Neural crest cell (in vitro differentiated cells): ENCODE data around the gene SYNE2. TPM values are rescaled to one million over a fixed set of nuclear protein-coding genes. Genes with fewer than 3 reads are reported as not detected.
A peak's percentile ranks its signal among the peaks of the same experiment; 100 is the strongest.

ENCODE experiments used
- DNase-seq: peaks from one replicate; pipeline ENCODE4 v3.0.0; 2021; ENCODE audit warnings: low read depth, mixed read lengths, low spot score
- H3K27ac Mint-ChIP-seq: one replicate; pipeline ENCODE4 v1.8.0; 2021; ENCODE audit warnings: mild to moderate bottlenecking, mixed read lengths; ENCODE audit not compliant: unreplicated experiment
- H3K27me3 Mint-ChIP-seq: 2 replicates; pipeline ENCODE4 v1.8.0; 2021; ENCODE audit warnings: low read depth, mild to moderate bottlenecking, mixed read lengths
- H3K36me3 Mint-ChIP-seq: 2 replicates; pipeline ENCODE4 v1.8.0; 2021; ENCODE audit warnings: low read depth, mild to moderate bottlenecking, mixed read lengths
- H3K4me1 Mint-ChIP-seq: 2 replicates; pipeline ENCODE4 v1.8.0; 2021; ENCODE audit warnings: mixed read lengths
- H3K4me3 Mint-ChIP-seq: one replicate; pipeline ENCODE4 v1.8.0; 2021; ENCODE audit warnings: mild to moderate bottlenecking, mixed read lengths
- H3K9me3 Mint-ChIP-seq: 2 replicates; pipeline ENCODE4 v1.8.0; 2021; ENCODE audit warnings: mixed read lengths
- total RNA-seq: library from RNA; stranded (reverse); gene quantifications from 2 replicates; pipeline ENCODE4 v1.2.1, GENCODE V29; 2021
- TF ChIP-seq, protein P1 (sequence below): fragments of 200-600 bp; sonication (generic); conservative IDR thresholded peaks from 2 replicates; pipeline ENCODE4 v1.5.0; 2021; ENCODE audit warnings: antibody characterized with exemption, mild to moderate bottlenecking

Gene SYNE2
- total RNA-seq, 1 donor from 2014 or later = 84.8 TPM

DNA sequence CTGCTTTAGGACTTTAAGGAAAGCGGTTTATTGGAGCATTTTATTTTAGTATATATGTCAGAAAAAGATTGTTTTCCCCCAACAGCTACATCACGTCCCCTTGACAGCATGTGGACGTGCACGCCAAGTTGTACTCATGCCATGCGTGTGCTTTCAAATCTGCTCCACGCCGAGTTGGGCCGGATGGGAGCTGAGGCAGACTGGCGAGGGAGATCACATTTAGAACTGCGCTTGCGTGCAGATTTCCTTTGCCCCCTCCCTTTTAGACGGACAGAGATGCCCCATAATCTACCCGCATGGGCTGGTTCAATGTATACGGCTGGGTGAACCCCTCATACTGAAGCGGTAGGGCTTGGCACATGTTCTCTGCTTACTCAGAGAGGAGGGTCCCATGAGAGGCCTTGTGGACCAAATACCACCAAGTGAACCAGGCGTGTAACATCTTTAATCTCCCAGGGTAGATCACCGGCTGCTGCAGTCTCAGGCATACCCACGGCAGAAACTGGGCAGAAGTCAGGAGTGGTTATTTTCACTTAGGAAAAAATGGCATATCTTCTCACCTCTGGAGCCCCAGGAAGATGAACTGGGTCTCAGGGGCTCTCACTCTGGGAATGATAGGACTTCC, 349.2 kb downstream of the SYNE2 start:
- TF ChIP-seq, protein P1, sequence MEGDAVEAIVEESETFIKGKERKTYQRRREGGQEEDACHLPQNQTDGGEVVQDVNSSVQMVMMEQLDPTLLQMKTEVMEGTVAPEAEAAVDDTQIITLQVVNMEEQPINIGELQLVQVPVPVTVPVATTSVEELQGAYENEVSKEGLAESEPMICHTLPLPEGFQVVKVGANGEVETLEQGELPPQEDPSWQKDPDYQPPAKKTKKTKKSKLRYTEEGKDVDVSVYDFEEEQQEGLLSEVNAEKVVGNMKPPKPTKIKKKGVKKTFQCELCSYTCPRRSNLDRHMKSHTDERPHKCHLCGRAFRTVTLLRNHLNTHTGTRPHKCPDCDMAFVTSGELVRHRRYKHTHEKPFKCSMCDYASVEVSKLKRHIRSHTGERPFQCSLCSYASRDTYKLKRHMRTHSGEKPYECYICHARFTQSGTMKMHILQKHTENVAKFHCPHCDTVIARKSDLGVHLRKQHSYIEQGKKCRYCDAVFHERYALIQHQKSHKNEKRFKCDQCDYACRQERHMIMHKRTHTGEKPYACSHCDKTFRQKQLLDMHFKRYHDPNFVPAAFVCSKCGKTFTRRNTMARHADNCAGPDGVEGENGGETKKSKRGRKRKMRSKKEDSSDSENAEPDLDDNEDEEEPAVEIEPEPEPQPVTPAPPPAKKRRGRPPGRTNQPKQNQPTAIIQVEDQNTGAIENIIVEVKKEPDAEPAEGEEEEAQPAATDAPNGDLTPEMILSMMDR = no peak
- Mint-ChIP-seq H3K4me1 (peaks cover 29% of the 10 kb centered on the region), H3K27me3 (no peaks in the 10 kb centered on the region), H3K27ac (peak overlapping the region; percentile 36), H3K9me3 (no peaks in the 10 kb centered on the region), H3K4me3 (no peak overlapping the region), H3K36me3 (no peaks in the 10 kb centered on the region)
- DNase-seq = no peak

DNA sequence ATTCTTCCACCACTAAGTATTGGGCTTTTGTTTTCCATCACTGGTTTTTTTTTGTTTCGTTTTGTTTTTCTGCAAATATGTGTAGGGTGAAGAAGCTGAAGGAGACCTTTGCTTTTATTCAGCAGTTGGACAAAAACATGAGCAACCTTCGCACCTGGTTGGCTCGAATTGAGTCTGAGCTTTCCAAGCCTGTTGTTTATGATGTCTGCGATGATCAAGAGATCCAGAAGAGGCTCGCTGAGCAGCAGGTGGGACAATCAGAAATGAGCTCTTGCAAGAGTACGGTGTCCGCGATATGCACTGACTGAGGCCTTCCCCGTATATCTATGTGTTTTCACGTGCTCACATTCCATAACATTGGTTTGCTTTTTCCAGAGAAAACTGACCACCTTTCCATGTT, 349.9 kb downstream of the SYNE2 start:
- Mint-ChIP-seq H3K36me3 (no peaks in the 10 kb centered on the region), H3K27me3 (no peaks in the 10 kb centered on the region), H3K4me3 (no peak overlapping the region), H3K27ac (no peak overlapping the region), H3K4me1 (peaks cover 24% of the 10 kb centered on the region), H3K9me3 (no peaks in the 10 kb centered on the region)
- TF ChIP-seq, protein P1 = no peak
- DNase-seq = no peak

DNA sequence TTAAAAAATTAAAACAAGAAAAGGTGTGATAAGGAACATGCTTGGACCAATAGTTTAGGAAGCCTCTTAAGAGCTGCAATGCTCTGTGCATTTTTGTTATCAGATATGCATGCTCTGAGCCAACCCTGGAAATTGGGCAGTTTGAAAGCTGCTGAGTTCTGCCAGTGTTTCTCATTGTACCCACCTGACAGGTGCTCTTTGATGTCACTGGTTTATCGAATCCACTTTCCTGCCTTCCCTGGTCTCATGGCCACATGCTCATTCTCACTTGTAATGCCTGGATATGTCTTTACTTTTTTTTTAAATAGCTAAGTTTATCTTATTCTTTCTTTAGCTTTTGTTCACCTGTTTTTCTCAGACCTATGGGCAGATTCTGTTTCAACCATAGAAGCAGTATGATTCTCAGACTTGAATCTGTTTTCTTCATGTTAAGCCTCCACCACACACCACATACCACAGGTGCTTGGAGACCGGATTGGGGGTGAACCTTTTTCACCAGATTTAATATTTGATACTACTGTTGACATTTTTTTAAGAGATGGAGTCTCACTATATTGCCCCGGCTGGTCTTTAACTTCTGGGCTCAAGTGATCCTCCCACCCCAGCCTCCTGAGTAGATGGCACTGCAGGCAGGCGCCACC, 350.7 kb downstream of the SYNE2 start:
- H3K27me3 Mint-ChIP-seq = no peaks in the 10 kb centered on the region
- no peak for DNase-seq
- H3K4me1 Mint-ChIP-seq = peaks cover 24% of the 10 kb centered on the region
- H3K4me3 Mint-ChIP-seq = no peak overlapping the region
- no peaks in the 10 kb centered on the region for H3K9me3 Mint-ChIP-seq
- no peaks in the 10 kb centered on the region for H3K36me3 Mint-ChIP-seq
- no peak overlapping the region for H3K27ac Mint-ChIP-seq
- TF ChIP-seq, protein P1 = no peak

DNA sequence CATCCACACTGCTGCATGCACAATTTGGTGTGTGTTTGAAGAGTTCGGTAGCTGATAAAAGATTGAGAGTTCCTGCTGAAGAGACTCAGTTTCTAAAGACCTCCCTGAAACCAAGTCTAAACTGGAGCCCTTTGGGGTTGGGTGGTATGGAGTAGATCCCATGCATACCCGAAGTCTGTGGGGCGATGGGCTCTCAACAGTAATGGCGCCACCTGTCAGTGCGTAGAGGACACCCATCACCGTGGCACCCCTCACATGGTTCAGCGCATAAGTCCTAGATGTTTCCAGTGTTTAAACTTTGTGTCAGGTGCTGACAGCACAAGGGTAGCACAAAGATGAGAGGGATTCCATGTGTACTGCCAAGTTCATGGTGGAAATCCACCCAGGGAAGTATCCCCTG, 355.5 kb downstream of the SYNE2 start:
- Mint-ChIP-seq H3K27me3 (no peaks in the 10 kb centered on the region), H3K4me1 (peaks cover 13% of the 10 kb centered on the region), H3K4me3 (no peak overlapping the region), H3K9me3 (no peaks in the 10 kb centered on the region), H3K27ac (no peak overlapping the region), H3K36me3 (peaks cover 17% of the 10 kb centered on the region)
- no peak for DNase-seq
- TF ChIP-seq, protein P1 = no peak

DNA sequence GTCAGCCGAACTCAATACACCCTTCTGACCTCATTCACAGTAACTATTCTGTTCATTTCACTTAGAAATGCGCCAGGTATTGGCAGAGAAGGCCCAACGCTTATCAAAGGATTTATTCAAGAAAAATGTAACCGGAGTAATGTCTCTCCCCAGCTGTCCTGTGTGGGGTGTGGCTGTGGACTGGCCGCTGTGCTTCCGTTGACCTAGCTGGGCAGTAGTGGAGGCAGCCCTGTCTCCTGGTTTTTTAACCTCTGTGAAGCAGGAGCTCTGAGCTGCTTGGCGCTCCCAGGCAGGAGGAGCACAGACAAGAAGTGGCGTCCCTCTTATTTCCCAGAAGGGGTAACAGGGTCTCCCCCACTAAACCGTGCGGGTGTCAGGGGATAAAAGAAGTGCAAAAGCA, 356.2 kb downstream of the SYNE2 start:
- H3K27me3 Mint-ChIP-seq = no peaks in the 10 kb centered on the region
- H3K4me3 Mint-ChIP-seq = no peak overlapping the region
- TF ChIP-seq, protein P1 = no peak
- no peak overlapping the region for H3K27ac Mint-ChIP-seq
- no peaks in the 10 kb centered on the region for H3K9me3 Mint-ChIP-seq
- DNase-seq = no peak
- H3K36me3 Mint-ChIP-seq = peaks cover 17% of the 10 kb centered on the region
- H3K4me1 Mint-ChIP-seq = peaks cover 13% of the 10 kb centered on the region
